ENCODE data around the gene IGFL4. TPM values are rescaled to one million over a fixed set of nuclear protein-coding genes. Genes with fewer than 3 reads are reported as not detected.

The IGFL4 gene
- total and polyA plus RNA-seq, 2 of the 13 experiments (the other 11 are each of a cell fraction or from before 2014, with no cell fraction given), result 1.2 to 1.4 TPM

DNA sequence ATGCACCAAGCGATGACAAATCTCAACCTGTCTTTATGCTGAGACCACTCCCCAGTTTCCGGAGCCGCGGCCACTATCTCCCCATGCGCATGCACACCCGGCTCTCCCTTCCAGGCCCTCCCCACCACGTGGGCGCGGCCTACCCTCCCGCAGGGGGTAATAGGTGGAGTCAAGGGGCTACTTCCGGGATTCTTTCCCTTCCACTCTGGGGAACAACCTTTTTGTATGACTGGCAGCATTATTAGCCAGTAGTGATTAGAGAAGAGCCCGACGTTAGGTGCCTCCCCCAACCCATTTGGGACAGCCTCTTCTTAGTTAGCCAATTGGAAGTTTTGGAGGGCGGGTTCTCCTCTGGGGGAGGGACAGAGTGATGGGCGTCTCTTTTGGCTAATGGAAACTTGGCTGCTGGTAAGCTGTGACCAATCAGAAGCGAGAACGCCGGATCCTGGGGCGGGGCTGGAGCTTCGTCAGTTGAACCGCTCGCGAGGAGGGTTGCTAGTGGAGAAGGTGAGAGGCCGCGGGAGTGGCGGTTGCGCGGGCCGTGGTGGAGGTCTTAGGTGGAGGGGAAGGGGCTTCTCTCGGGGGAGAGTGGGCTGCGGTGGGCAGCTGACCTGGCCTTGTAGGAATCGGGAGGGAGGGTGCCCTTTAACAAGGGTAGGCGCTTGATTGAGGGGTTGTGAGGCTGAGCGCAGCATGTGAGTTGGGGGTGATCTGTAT, 45.6 kb downstream of the IGFL4 start, which contains the start of gene CCDC61 (continued):
- TF ChIP-seq MED1 (CRISPR knock-in tag; IDR thresholded peaks at IDR 0.05), result peak; percentile 13; the same call in 1 of the 2 replicates
- TF ChIP-seq IRF9 (CRISPR knock-in tag; IDR thresholded peaks at IDR 0.05; ENCODE audit: borderline replicate concordance), result no peak
- no peak for TF ChIP-seq NPAS2 (CRISPR knock-in tag; IDR thresholded peaks at IDR 0.05; ENCODE audit: borderline replicate concordance)
- no peak for TF ChIP-seq NFRKB (IDR thresholded peaks at IDR 0.05)
- TF ChIP-seq FIP1L1 (IDR thresholded peaks at IDR 0.05; ENCODE audit: borderline replicate concordance, insufficient read depth, low read depth, low read length), result no peak
- TF ChIP-seq NCOA1 (CRISPR knock-in tag; IDR thresholded peaks at IDR 0.05), result no peak
- TF ChIP-seq ZNF564 (CRISPR knock-in tag; IDR thresholded peaks at IDR 0.05), result no peak
- TF ChIP-seq PCBP2 (optimal IDR thresholded peaks at IDR 0.05; ENCODE audit: low read depth, low read length, poor library complexity, severe bottlenecking), result no peak
- no peak for TF ChIP-seq ZNF136 (CRISPR knock-in tag; IDR thresholded peaks at IDR 0.05; ENCODE audit: low read depth)
- TF ChIP-seq ZNF367 (CRISPR knock-in tag; IDR thresholded peaks at IDR 0.05; ENCODE audit: borderline replicate concordance), result no peak
- TF ChIP-seq KMT2A (CRISPR knock-in tag; IDR thresholded peaks at IDR 0.05), result no peak
- TF ChIP-seq, protein P1, sequence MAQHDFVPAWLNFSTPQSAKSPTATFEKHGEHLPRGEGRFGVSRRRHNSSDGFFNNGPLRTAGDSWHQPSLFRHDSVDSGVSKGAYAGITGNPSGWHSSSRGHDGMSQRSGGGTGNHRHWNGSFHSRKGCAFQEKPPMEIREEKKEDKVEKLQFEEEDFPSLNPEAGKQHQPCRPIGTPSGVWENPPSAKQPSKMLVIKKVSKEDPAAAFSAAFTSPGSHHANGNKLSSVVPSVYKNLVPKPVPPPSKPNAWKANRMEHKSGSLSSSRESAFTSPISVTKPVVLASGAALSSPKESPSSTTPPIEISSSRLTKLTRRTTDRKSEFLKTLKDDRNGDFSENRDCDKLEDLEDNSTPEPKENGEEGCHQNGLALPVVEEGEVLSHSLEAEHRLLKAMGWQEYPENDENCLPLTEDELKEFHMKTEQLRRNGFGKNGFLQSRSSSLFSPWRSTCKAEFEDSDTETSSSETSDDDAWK (CRISPR knock-in tag; IDR thresholded peaks at IDR 0.05), result no peak
- no peak for TF ChIP-seq SP140L (CRISPR knock-in tag; IDR thresholded peaks at IDR 0.05; ENCODE audit: borderline replicate concordance)
- no peak for TF ChIP-seq RORA (CRISPR knock-in tag; IDR thresholded peaks at IDR 0.05)
- TF ChIP-seq ZKSCAN8 (CRISPR knock-in tag; IDR thresholded peaks at IDR 0.05; ENCODE audit: borderline replicate concordance), result no peak
- TF ChIP-seq ZNF431 (CRISPR knock-in tag; IDR thresholded peaks at IDR 0.05; ENCODE audit: borderline replicate concordance, low read depth), result no peak
- TF ChIP-seq TCF7 (IDR thresholded peaks at IDR 0.05; ENCODE audit: low read depth), result no peak
- no peak for TF ChIP-seq GTF3A (CRISPR knock-in tag; conservative IDR thresholded peaks at IDR 0.05)
- no peak for TF ChIP-seq SATB2 (CRISPR knock-in tag; IDR thresholded peaks at IDR 0.05)
- peak; percentile 58; the same call in 1 of the 2 replicates for TF ChIP-seq ZNF746 (CRISPR knock-in tag; IDR thresholded peaks at IDR 0.05)
- TF ChIP-seq TBL1XR1 (IDR thresholded peaks at IDR 0.05; ENCODE audit: borderline replicate concordance, low read length, partially characterized antibody), result no peak
- no peak for TF ChIP-seq KLF15 (CRISPR knock-in tag; IDR thresholded peaks at IDR 0.05; ENCODE audit: borderline replicate concordance)
- no peak for TF ChIP-seq ZNF720 (CRISPR knock-in tag; IDR thresholded peaks at IDR 0.05)
- TF ChIP-seq ZNF773 (CRISPR knock-in tag; IDR thresholded peaks at IDR 0.05; ENCODE audit: borderline replicate concordance), result no peak
- TF ChIP-seq TGIF2 (CRISPR knock-in tag; IDR thresholded peaks at IDR 0.05), result 0 out of 2 replicates have a peak, but pooled peaks have one; percentile 12
- TF ChIP-seq AHR (CRISPR knock-in tag; IDR thresholded peaks at IDR 0.05), result no peak
- TF ChIP-seq ZNF441 (CRISPR knock-in tag; IDR thresholded peaks at IDR 0.05; ENCODE audit: borderline replicate concordance), result no peak
- TF ChIP-seq ZNF343 (CRISPR knock-in tag; IDR thresholded peaks at IDR 0.05), result 0 out of 2 replicates have a peak, but pooled peaks have one; percentile 49
- peak; percentile 96 for TF ChIP-seq POLR2G (IDR thresholded peaks at IDR 0.05; ENCODE audit: low read depth, low read length)
- TF ChIP-seq RAD21 (CRISPR knock-in tag; IDR thresholded peaks at IDR 0.05), result no peak
- TF ChIP-seq ZNF552 (CRISPR knock-in tag; IDR thresholded peaks at IDR 0.05; ENCODE audit: borderline replicate concordance), result no peak
